Ammon's horn (tissue), 1 donor: ENCODE data around the gene MEX3D.
"Not testable (repeated sequence)": the region's sequence is repeated elsewhere in the genome, so short reads cannot be mapped to it uniquely, and the experiment has no call there.

Experiments
- DNase-seq: peaks from one replicate; pipeline ENCODE4 v3.0.0-alpha.2; 2016; ENCODE audit warnings: low spot score

The MEX3D gene

GRCh38 chr19:1535699-1536098 lies 32.4 kb downstream of the MEX3D start:
- DNase-seq = not testable (repeated sequence)

DNA sequence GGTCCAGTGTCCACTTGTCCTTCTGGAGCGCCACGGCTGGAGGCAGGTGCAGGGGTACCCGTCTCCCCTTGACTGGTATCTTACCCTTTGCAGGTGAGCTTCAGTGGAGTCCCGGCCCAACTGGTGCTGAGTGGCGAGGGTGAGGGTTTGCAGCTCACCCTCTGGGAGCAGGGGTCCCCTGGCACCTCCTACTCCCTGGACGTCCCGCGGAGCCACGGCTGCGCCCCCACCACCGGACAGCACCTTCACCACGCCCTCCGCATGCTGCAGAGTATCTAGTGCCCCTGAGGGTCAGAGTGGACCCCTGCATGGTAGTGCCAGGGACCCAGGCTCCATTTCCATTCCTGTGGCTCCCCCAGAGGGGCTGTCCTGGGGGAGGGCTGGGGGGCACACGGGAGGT lies 33.2 kb downstream of the MEX3D start:
- DNase-seq = no peak

DNA sequence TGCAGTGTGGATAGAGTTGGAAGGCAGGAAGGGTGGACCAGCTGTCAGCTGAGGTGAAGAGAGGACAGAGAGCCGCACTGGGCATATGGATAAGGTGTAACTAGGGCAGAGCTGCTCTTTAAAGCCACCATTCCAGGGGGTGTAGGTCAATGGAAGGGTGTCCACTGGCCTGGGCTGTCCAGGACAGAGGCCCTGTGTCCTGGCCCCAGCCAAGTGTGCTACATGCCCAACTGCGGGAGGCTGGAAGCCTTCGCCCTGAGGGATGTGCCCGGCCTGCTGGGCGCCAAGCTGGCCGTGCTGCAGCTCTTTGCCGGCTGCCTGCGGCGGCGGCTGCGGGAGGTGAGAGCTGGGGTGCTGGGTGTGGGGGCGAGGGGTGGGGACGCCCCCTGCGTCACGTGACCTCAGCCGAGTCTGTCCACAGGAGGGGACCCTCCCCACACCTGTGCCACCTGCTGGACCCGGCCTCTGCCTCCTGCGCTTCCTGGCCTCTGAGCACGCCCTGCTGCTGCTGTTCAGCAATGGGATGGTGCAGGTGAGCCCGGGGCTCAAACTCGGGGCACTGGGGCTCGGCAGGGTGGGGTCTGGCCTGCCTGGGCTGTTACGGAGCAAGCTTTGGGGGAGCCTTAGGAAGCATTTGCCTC lies 34.5 kb downstream of the MEX3D start:
- no peak for DNase-seq

- no peak for DNase-seq
Measured at GRCh38 chr19:1532003-1532402, 36.1 kb downstream of the MEX3D start.

DNA sequence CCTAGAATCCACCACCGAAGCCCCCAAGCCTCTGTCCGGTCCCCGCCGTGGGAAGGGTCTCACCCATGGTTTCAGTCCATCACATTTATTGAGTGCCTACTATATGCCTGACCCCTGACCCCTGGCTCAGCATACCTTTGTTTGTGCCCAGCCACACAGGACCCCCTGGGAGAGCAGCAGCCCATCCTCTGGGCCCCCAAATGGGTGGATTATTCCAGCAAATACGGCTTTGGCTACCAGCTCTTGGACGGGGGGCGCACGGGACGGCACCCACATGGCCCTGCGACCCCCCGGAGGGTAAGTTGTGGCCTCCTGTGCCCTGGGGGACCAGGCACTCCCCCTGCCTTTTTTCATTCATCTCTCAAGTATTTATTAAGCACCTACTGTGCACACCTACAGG lies 36.5 kb downstream of the MEX3D start:
- DNase-seq = no peak

- not testable (repeated sequence) for DNase-seq
Measured at GRCh38 chr19:1530856-1531255, 37.3 kb downstream of the MEX3D start.

- no peak for DNase-seq
Measured at GRCh38 chr19:1529430-1529816, 38.7 kb downstream of the MEX3D start.

DNA sequence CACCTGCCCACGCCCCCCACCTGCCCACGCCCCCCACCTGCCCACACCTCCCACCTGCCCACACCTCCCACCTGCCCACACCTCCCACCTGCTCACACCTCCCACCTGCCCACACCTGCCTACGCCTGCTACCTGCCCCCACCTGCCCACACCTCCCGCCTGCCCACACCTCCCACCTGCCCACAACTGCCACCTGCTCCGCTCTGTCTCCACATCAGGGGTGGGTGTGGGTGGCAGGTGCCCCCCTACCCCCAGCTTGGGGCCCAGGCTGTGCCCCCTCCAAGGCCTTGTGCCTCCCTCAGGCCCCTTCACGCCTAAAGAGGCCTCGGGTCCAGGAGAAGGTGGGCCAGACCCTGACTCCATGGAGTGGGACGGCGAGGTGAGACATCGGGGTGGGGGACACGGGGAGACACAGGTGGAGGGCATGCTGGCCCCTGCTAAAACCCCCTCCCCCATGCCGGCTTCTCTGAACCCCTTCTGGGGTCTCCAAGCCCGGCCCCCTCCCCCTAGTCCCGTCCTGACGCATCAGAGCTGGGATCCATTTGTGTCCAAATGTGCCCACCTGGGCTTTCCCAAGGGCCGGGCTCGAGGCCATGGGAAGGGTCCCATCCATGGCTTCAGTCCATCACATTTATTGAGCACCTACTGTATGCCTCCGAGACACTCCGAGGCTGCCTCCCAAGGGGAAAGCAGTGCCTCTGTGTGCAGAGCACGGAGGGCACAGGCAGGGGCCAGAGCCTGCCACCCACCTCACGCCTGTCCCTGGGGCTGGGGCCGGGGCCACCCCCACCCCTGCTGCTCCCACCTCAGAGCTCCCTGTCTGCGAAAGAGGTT lies 39.3 kb downstream of the MEX3D start:
- DNase-seq = no peak

- DNase-seq = no peak
Measured at GRCh38 chr19:1527650-1528309, 40.3 kb downstream of the MEX3D start.

- DNase-seq = no peak
Measured at GRCh38 chr19:1526979-1527649, 41.0 kb downstream of the MEX3D start.

DNA sequence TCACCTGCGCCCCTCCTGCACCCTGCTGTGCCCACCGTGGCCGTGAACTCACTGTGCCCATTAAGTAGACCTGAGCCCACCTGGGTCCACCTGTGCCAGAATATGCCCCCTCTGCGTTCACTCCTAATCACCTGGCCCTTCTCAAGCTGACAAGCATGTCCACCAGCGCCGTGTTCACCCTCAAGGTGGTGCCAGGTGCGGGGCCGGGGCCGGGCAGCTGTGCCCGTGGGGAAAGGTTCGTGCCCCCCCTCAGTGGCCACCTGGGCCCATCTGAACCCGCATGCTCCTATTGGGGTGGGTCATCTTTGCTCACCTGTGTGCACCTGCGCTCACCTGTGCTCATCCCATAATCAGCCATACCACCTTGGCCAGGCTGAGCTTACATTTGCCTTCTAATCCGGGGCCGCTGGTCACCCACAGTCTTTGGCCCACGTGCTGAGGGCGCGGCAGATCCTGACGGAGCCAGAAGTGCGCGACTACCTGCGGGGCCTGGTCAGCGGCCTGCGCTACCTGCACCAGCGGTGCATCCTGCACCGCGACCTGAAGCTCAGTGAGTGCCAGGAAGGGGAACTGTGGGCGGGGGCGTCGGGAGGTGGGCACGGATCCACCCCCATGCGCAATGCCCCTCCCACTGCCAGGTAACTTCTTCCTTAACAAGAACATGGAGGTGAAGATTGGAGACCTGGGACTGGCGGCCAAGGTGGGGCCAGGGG lies 41.9 kb downstream of the MEX3D start:
- DNase-seq = no peak

GRCh38 chr19:1525343-1525742 lies 42.8 kb downstream of the MEX3D start:
- DNase-seq = no peak

DNA sequence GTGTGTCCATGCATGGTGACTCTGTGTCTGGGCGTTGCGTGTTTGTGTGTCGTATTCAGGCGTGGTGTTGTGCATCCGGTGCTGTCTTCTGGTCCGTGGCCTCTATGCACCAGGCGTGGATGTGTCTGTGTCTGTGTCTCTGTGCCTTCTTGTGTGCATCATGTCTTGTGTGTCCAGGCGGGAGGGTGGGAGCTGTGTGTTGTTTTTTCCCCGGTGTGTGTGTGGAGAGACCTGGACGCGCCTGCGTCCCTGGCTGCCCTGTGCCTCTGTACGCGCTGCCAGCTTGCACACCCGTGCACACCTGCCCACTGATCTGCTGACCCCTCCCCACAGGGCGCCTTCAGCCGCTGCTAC lies 43.2 kb downstream of the MEX3D start:
- no peak for DNase-seq

DNA sequence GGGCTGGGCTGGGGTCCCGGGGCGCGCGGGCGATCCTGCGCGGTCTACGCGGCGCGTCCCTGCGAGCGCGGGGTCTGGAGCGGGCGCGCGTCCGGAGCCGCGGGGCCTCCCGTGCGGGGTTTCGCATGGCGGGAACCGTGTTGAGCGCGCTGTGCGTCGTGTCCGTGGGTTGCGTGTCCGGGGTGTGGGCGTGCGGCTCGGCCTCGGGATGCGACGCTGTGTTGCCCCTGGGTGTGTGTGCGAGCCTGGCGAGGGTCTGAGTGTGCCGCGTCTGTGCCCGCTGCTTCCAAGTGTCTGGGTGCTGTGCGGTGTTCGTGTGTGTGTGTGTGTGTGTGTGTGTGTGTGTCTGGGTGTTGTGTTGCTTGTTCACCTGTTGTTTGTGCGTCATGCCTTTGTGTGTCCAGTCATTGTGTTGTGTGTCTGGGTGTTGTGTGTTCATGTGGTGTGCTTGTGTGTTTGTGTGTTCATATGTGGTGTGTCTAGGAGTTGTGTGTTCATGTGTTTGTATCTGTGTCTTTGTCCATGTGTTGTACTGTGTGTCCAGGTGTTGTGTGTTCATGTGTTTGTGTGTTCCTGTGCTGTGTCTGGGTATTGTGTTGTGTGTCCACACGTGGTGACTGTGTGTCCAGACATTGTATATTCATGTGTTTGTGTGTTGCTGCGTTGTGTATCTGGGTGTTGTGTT lies 43.7 kb downstream of the MEX3D start:
- no peak for DNase-seq

- DNase-seq = no peak
Measured at GRCh38 chr19:1523412-1524286, 44.5 kb downstream of the MEX3D start, which contains the start of gene PLK5. Gene PLK5 (plus strand): TSS chr19:1524077. CDS start chr19:1526997, 2,920 bp downstream.

DNA sequence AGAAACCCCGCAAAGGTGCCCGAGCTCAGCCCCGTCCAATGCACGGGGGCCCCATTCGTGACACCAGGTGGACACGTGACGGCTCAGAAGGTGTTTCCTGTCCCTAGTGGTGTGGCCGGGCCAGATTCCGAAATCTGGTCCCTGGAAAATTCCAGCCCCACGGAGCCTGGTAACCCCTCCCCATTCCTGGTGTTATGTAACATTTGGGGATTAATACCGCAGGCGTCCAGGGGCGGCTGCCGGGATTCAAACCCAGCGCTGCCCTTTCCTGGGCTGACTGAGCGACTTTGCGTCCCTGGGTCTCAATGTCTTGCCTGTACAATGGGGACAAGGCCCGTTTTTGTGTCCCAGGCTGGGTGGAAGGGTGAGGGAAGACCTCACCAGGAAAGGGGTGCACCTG lies 45.3 kb downstream of the MEX3D start:
- no peak for DNase-seq

DNA sequence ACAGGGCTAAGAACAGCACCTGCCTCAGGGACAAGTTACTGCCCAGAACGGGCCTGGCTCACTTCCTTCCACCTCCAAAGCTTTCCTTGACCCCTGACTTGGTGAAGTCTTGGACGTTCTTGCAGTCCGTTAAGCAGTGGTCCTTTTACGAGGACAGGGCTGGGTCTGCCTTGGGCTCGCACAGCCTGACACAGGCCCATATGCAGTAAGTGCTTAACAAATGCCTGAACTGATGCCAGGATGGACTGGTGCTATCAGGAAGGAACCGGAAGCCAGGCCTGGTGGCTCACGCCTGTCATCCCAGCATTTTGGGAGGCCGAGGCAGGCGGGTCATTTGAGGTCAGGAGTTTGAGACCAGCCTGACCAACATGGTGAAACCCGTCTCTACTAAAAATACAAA lies 46.1 kb downstream of the MEX3D start:
- DNase-seq = no peak

DNA sequence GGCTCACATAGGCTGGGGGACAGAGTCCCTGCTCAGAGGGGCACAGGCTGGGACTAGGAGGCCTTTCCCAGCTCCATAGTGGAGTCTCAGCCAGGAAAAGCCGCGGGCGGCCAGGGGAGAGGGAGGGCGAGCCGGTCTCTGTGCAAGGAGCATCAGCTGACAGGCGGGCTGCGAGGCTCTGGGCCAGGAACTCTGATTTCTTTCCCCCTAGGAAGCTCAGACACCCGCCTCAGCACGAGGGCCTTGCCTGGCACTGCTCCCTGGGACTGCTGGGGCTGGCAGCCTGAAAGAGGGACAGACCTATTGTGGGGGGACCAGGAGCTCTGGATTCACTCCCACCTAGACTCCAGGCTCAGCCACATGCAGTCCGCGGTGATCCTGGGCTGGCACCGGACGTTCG lies 46.5 kb downstream of the MEX3D start:
- peak; percentile 74 for DNase-seq

- no peak for DNase-seq
Measured at GRCh38 chr19:1520203-1520780, 47.8 kb downstream of the MEX3D start.

GRCh38 chr19:1519802-1520201 lies 48.3 kb downstream of the MEX3D start:
- not testable (repeated sequence) for DNase-seq
